HEK293 (cell line): ENCODE results near the gene SF3B6.

ENCODE experiments used
- CTCF ChIA-PET: fragments of 350-600 bp; formaldehyde crosslinking; extraction: SDS; loops from one replicate; lab custom pipeline; 2021; ENCODE audit warnings: antibody characterized with exemption; lab: Yijun Ruan, JAX
- POLR2A ChIA-PET: fragments of 300-600 bp; formaldehyde crosslinking; extraction: SDS; loops from one replicate; lab custom pipeline; 2020; ENCODE audit warnings: antibody characterized with exemption, inconsistent platforms; lab: Yijun Ruan, JAX
- H3K27ac ChIP-seq: fragments of 200-500 bp; sonication (Bioruptor generic); 2 replicates; pipeline ENCODE4 v1.5.1; 2014; ENCODE audit warnings: low read depth, low read length, control low read depth, inconsistent platforms; ENCODE audit errors: extremely low read depth
- H3K36me3 ChIP-seq, 2 experiments: fragments of 200-500 bp in 1 of 2; sonication (Bioruptor generic) in 1 of 2; 1 replicate in 1 of 2; 2 replicates in 1 of 2; pipeline ENCODE4 v1.5.1; 2014 to 2017; ENCODE audit warnings: inconsistent platforms in 2 of 2, low read length in 2 of 2; ENCODE audit not compliant: control insufficient read depth in 2 of 2, insufficient read depth in 1 of 2
- H3K4me1 ChIP-seq: fragments of 200-500 bp; sonication (Bioruptor generic); 2 replicates; pipeline ENCODE4 v1.5.1; 2014; ENCODE audit warnings: mild to moderate bottlenecking, low read length, inconsistent platforms; ENCODE audit not compliant: control insufficient read depth, insufficient read depth
- H3K4me3 ChIP-seq: 2 replicates; pipeline ENCODE4 v1.5.1; 2011; ENCODE audit warnings: low read depth, mild to moderate bottlenecking, control low read depth, low read length, moderate library complexity
- H3K9me3 ChIP-seq: fragments of 200-500 bp; sonication (Bioruptor generic); 2 replicates; pipeline ENCODE4 v1.5.1; 2014; ENCODE audit warnings: low read depth, low read length, inconsistent platforms; ENCODE audit not compliant: control insufficient read depth, insufficient read depth
- GLIS1 ChIP-seq: fragments of 450-650 bp; formaldehyde crosslinking; IDR thresholded peaks from 2 replicates; pipeline ENCODE4 v1.5.1; 2016; ENCODE audit warnings: missing biosample characterization, missing genetic modification characterization
- RBAK ChIP-seq: fragments of 450-650 bp; formaldehyde crosslinking; IDR thresholded peaks from 2 replicates; pipeline ENCODE4 v1.5.1; 2016; ENCODE audit warnings: missing biosample characterization, missing genetic modification characterization
- SALL2 ChIP-seq: fragments of 450-650 bp; formaldehyde crosslinking; IDR thresholded peaks from 2 replicates; pipeline ENCODE4 v1.5.0; 2017; ENCODE audit warnings: missing biosample characterization, mild to moderate bottlenecking, missing genetic modification characterization, borderline replicate concordance
- ZBTB44 ChIP-seq: fragments of 450-650 bp; IDR thresholded peaks from 2 replicates; pipeline ENCODE4 v1.5.1; 2018; ENCODE audit warnings: missing biosample characterization, mild to moderate bottlenecking, missing genetic modification characterization
- ZFHX2 ChIP-seq: fragments of 450-650 bp; formaldehyde crosslinking; conservative IDR thresholded peaks from 2 replicates; pipeline ENCODE4 v1.5.1; 2016; ENCODE audit warnings: missing biosample characterization, missing genetic modification characterization
- ZNF112 ChIP-seq: fragments of 450-650 bp; formaldehyde crosslinking; IDR thresholded peaks from 2 replicates; pipeline ENCODE4 v1.5.0; 2017; ENCODE audit warnings: missing biosample characterization, missing genetic modification characterization
- ZNF114 ChIP-seq: fragments of 450-650 bp; formaldehyde crosslinking; IDR thresholded peaks from 2 replicates; pipeline ENCODE4 v1.5.0; 2017; ENCODE audit warnings: missing biosample characterization, missing genetic modification characterization
- ZNF175 ChIP-seq: fragments of 450-650 bp; formaldehyde crosslinking; IDR thresholded peaks from 2 replicates; pipeline ENCODE4 v1.5.1; 2016; ENCODE audit warnings: missing biosample characterization, missing genetic modification characterization
- ZNF184 ChIP-seq: fragments of 450-650 bp; IDR thresholded peaks from 2 replicates; pipeline ENCODE4 v1.5.1; 2018; ENCODE audit warnings: missing biosample characterization, mild to moderate bottlenecking, missing genetic modification characterization
- ZNF214 ChIP-seq: fragments of 450-650 bp; formaldehyde crosslinking; IDR thresholded peaks from 2 replicates; pipeline ENCODE4 v1.5.1; 2017; ENCODE audit warnings: missing biosample characterization, mild to moderate bottlenecking, missing genetic modification characterization, borderline replicate concordance
- ZNF221 ChIP-seq: fragments of 450-650 bp; formaldehyde crosslinking; IDR thresholded peaks from 2 replicates; pipeline ENCODE4 v1.5.1; 2017; ENCODE audit warnings: missing biosample characterization, missing genetic modification characterization, borderline replicate concordance
- ZNF24 ChIP-seq: fragments of 450-650 bp; formaldehyde crosslinking; IDR thresholded peaks from 2 replicates; pipeline ENCODE4 v1.5.1; 2016; ENCODE audit warnings: missing biosample characterization, missing genetic modification characterization
- ZNF26 ChIP-seq: fragments of 450-650 bp; formaldehyde crosslinking; IDR thresholded peaks from 2 replicates; pipeline ENCODE4 v1.5.1; 2016; ENCODE audit warnings: missing biosample characterization, missing genetic modification characterization
- ZNF350 ChIP-seq: fragments of 450-650 bp; formaldehyde crosslinking; IDR thresholded peaks from 2 replicates; pipeline ENCODE4 v1.5.0; 2017; ENCODE audit warnings: missing biosample characterization, mild to moderate bottlenecking, missing genetic modification characterization
- ZNF473 ChIP-seq: fragments of 450-650 bp; formaldehyde crosslinking; IDR thresholded peaks from 2 replicates; pipeline ENCODE4 v1.5.1; 2017; ENCODE audit warnings: missing biosample characterization, missing genetic modification characterization
- ZNF501 ChIP-seq: fragments of 450-650 bp; formaldehyde crosslinking; IDR thresholded peaks from 2 replicates; pipeline ENCODE4 v1.5.1; 2016; ENCODE audit warnings: missing biosample characterization, missing genetic modification characterization
- ZNF561 ChIP-seq: fragments of 450-650 bp; IDR thresholded peaks from 2 replicates; pipeline ENCODE4 v1.5.1; 2018; ENCODE audit warnings: missing biosample characterization, missing genetic modification characterization, borderline replicate concordance
- ZNF624 ChIP-seq: fragments of 450-650 bp; formaldehyde crosslinking; IDR thresholded peaks from 2 replicates; pipeline ENCODE4 v1.5.1; 2017; ENCODE audit warnings: missing biosample characterization, missing genetic modification characterization
- ZNF629 ChIP-seq: fragments of 450-650 bp; formaldehyde crosslinking; IDR thresholded peaks from 2 replicates; pipeline ENCODE4 v1.5.1; 2017; ENCODE audit warnings: missing biosample characterization, missing genetic modification characterization
- ZNF660 ChIP-seq: fragments of 450-650 bp; IDR thresholded peaks from 2 replicates; pipeline ENCODE4 v1.5.1; 2018; ENCODE audit warnings: missing biosample characterization, mild to moderate bottlenecking, missing genetic modification characterization
- ZNF670 ChIP-seq: fragments of 450-650 bp; formaldehyde crosslinking; IDR thresholded peaks from 2 replicates; pipeline ENCODE4 v1.5.1; 2016; ENCODE audit warnings: missing biosample characterization, missing genetic modification characterization, low read depth
- TF ChIP-seq, protein P1 (sequence below): fragments of 450-650 bp; formaldehyde crosslinking; IDR thresholded peaks from 2 replicates; pipeline ENCODE4 v1.5.1; 2016; ENCODE audit warnings: missing biosample characterization, missing genetic modification characterization
- TF ChIP-seq, protein P2 (sequence below): fragments of 450-650 bp; formaldehyde crosslinking; IDR thresholded peaks from 2 replicates; pipeline ENCODE4 v1.5.1; 2016; ENCODE audit warnings: missing biosample characterization, missing genetic modification characterization

The SF3B6 gene

GRCh38 chr2:24052951-24053350, 23.2 kb downstream of the SF3B6 start:
- no peak for TF ChIP-seq ZNF561 (tag by site-specific recombination)
- no peak for TF ChIP-seq ZNF26 (tag by site-specific recombination)
- no peak for TF ChIP-seq ZNF184 (tag by site-specific recombination)
- TF ChIP-seq ZNF670 (tag by site-specific recombination): no peak
- no peak for TF ChIP-seq ZNF114 (tag by site-specific recombination)
- TF ChIP-seq ZNF350 (tag by site-specific recombination): no peak
- TF ChIP-seq RBAK (tag by site-specific recombination): no peak
- TF ChIP-seq ZFHX2: no peak
- TF ChIP-seq ZNF24 (tag by site-specific recombination): no peak
- no peak for TF ChIP-seq ZNF624 (tag by site-specific recombination)
- no peak for TF ChIP-seq ZNF660
- TF ChIP-seq SALL2 (tag by site-specific recombination): no peak
- no peak overlapping the region for H3K4me3 ChIP-seq
- ChIA-PET CTCF (interaction anchor here (0.7 to 1.4 kb wide), 2 partner anchors 14 to 211 kb away, joined by 3 to 5 read pairs; no protein-coding TSS in a partner anchor), POLR2A (interaction anchor here (0.6 to 2.6 kb wide), 3 partner anchors 11 to 23 kb away, joined by 3 to 14 read pairs (median 3); partner anchors contain the start of gene SF3B6)
- 0 out of 2 replicates have a peak, but pooled peaks cover 3% of the 10 kb centered on the region for H3K4me1 ChIP-seq
- no peaks in the 10 kb centered on the region for H3K9me3 ChIP-seq
- H3K36me3 ChIP-seq: peaks cover 0 to 18% of the 10 kb centered on the region in 2 experiments; a peak in 2 of 3 replicates
- H3K27ac ChIP-seq: no peak overlapping the region

DNA sequence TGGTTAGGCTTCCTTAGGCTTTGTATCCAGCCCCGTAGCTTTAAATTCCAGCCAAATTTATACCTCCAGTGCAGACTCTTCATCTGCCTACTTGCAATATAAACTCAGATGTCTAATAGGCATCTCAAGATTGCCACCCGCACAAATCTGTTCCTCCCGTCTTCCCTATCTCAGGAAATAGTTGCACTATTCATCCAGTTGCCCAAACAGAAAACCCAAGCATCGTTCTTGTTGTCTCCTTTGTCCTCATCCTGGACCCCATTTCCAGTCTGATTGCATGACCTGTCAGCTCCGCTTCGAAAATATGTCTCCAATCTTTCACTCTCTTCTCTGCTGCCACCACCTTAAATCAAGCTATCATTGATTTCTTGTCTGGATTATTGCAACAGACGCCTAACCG, 24.3 kb downstream of the SF3B6 start:
- no peaks in the 10 kb centered on the region for H3K9me3 ChIP-seq
- CTCF ChIA-PET: interaction anchor here (1.4 to 2.1 kb wide), 2 partner anchors 15 to 126 kb away, joined by 3 to 8 read pairs; partner anchors contain the start of gene ATAD2B
- TF ChIP-seq ZNF629 (no peak), ZNF175 (tag by site-specific recombination) (no peak), GLIS1 (tag by site-specific recombination) (no peak), ZNF214 (tag by site-specific recombination) (no peak), ZBTB44 (no peak), ZNF501 (tag by site-specific recombination) (no peak), ZNF660 (no peak), ZNF473 (no peak), ZFHX2 (no peak), ZNF112 (tag by site-specific recombination) (no peak), ZNF221 (tag by site-specific recombination) (no peak)
- TF ChIP-seq, protein P1, sequence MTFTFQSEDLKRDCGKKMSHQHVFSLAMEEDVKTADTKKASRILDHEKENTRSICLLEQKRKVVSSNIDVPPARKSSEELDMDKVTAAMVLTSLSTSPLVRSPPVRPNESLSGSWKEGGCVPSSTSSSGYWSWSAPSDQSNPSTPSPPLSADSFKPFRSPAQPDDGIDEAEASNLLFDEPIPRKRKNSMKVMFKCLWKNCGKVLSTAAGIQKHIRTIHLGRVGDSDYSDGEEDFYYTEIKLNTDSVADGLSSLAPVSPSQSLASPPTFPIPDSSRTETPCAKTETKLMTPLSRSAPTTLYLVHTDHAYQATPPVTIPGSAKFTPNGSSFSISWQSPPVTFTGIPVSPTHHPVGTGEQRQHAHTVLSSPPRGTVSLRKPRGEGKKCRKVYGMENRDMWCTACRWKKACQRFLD (tag by site-specific recombination): no peak
- TF ChIP-seq, protein P2, sequence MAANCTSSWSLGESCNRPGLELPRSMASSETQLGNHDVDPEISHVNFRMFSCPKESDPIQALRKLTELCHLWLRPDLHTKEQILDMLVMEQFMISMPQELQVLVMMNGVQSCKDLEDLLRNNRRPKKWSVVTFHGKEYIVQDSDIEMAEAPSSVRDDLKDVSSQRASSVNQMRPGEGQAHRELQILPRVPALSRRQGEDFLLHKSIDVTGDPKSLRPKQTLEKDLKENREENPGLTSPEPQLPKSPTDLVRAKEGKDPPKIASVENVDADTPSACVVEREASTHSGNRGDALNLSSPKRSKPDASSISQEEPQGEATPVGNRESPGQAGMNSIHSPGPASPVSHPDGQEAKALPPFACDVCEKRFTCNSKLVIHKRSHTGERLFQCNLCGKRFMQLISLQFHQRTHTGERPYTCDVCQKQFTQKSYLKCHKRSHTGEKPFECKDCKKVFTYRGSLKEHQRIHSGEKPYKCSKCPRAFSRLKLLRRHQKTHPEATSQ (tag by site-specific recombination): no peak
- TF ChIP-seq, all 188 proteins: peak for 0
- Histone ChIP-seq H3K4me3 (no peak overlapping the region), H3K27ac (no peak overlapping the region), H3K36me3 (peaks cover 0 to 18% of the 10 kb centered on the region in 2 experiments; a peak in 2 of 3 replicates), H3K4me1 (0 out of 2 replicates have a peak, but pooled peaks cover 7% of the 10 kb centered on the region)
- POLR2A ChIA-PET: interaction anchor here (3.6 kb wide), 1 partner anchor 125 kb away, joined by 20 read pairs; the partner anchor contains the start of gene ATAD2B
